GM23338 (cell line): ENCODE measurements around the gene POLG2.
"Not testable (repeated sequence)": the region's sequence is repeated elsewhere in the genome, so short reads cannot be mapped to it uniquely, and the experiment has no call there.

ENCODE experiments used
- EZH2 ChIP-seq: fragments of 200-600 bp; sonication (generic); IDR thresholded peaks from one replicate; pipeline ENCODE4 v1.8.0; 2017; ENCODE audit warnings: antibody characterized with exemption, mild to moderate bottlenecking, low read depth; ENCODE audit not compliant: unreplicated experiment
- JUNB ChIP-seq: IDR thresholded peaks from one replicate; pipeline ENCODE4 v1.6.1; 2016; ENCODE audit warnings: antibody characterized with exemption; ENCODE audit not compliant: unreplicated experiment
- POLR2AphosphoS5 ChIP-seq: IDR thresholded peaks from 2 replicates; pipeline ENCODE4 v1.6.1; 2016; ENCODE audit warnings: antibody characterized with exemption, low read depth
- REST ChIP-seq: IDR thresholded peaks from one replicate; pipeline ENCODE4 v1.6.1; 2018; ENCODE audit warnings: antibody characterized with exemption; ENCODE audit not compliant: unreplicated experiment
- TF ChIP-seq, protein P1 (sequence below), 2 experiments: fragments of 200-600 bp in 1 of 2; sonication (generic) in 1 of 2; conservative IDR thresholded peaks; 2 replicates each; pipeline versions ENCODE4 v1.5.1 to v1.6.1; 2016 to 2017; ENCODE audit warnings: antibody characterized with exemption in 2 of 2, low read depth in 2 of 2, mild to moderate bottlenecking in 2 of 2, moderate library complexity in 1 of 2

GRCh38 chr17:64495300-64495699, 1.6 kb downstream of the POLG2 start:
- TF ChIP-seq EZH2, POLR2AphosphoS5, REST, JUNB: not testable (repeated sequence)
- TF ChIP-seq, protein P1, sequence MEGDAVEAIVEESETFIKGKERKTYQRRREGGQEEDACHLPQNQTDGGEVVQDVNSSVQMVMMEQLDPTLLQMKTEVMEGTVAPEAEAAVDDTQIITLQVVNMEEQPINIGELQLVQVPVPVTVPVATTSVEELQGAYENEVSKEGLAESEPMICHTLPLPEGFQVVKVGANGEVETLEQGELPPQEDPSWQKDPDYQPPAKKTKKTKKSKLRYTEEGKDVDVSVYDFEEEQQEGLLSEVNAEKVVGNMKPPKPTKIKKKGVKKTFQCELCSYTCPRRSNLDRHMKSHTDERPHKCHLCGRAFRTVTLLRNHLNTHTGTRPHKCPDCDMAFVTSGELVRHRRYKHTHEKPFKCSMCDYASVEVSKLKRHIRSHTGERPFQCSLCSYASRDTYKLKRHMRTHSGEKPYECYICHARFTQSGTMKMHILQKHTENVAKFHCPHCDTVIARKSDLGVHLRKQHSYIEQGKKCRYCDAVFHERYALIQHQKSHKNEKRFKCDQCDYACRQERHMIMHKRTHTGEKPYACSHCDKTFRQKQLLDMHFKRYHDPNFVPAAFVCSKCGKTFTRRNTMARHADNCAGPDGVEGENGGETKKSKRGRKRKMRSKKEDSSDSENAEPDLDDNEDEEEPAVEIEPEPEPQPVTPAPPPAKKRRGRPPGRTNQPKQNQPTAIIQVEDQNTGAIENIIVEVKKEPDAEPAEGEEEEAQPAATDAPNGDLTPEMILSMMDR (conservative IDR thresholded peaks at IDR 0.05; ENCODE audit: low read depth in 2 of 2), result not testable (repeated sequence)
